NK-92 treated with Interleukin-12 subunit alpha and Interleukin-12 subunit beta, amount 100 ng/mL, for 24 hours (cell line): ENCODE results near the gene OR52J3.
"Not testable (repeated sequence)": the region's sequence is repeated elsewhere in the genome, so short reads cannot be mapped to it uniquely, and the experiment has no call there.

ENCODE experiments used
- DNase-seq: peaks from one replicate; lab custom pipeline; 2025; lab: John Stamatoyannopoulos, UW

OR52J3 gene

GRCh38 chr11:5046226-5046625 is at the start of gene OR52J3:
TSS of gene OR52J3 (plus strand) at chr11:5046526. CDS start at chr11:5046526, 0 bp downstream.
- no peak for DNase-seq

- no peak for DNase-seq
Measured at GRCh38 chr11:5004424-5005274, 41.7 kb upstream of the OR52J3 start.

- no peak for DNase-seq
Measured at GRCh38 chr11:5007561-5007960, 38.8 kb upstream of the OR52J3 start.

- no peak for DNase-seq
Measured at GRCh38 chr11:5011254-5011653, 35.1 kb upstream of the OR52J3 start.

- no peak for DNase-seq
Measured at GRCh38 chr11:5013012-5013411, 33.3 kb upstream of the OR52J3 start.

- DNase-seq, result no peak
Measured at GRCh38 chr11:5021996-5022395, 24.3 kb upstream of the OR52J3 start.

- no peak for DNase-seq
Measured at GRCh38 chr11:5036669-5037068, 9.7 kb upstream of the OR52J3 start.

GRCh38 chr11:5037926-5038325 is 8.4 kb upstream of the OR52J3 start:
- no peak for DNase-seq

GRCh38 chr11:5038341-5038740 is 8.0 kb upstream of the OR52J3 start:
- no peak for DNase-seq

GRCh38 chr11:5040876-5041275 is 5.5 kb upstream of the OR52J3 start:
- no peak for DNase-seq

- no peak for DNase-seq
Measured at GRCh38 chr11:5042091-5042490, 4.2 kb upstream of the OR52J3 start.

GRCh38 chr11:5043380-5043779 is 2.9 kb upstream of the OR52J3 start:
- DNase-seq, result no peak

GRCh38 chr11:5046754-5047330 is 516 bp downstream of the OR52J3 start:
- no peak for DNase-seq

GRCh38 chr11:5058679-5059078 is 12.4 kb downstream of the OR52J3 start:
- not testable (repeated sequence) for DNase-seq

GRCh38 chr11:5059391-5059790 is 13.1 kb downstream of the OR52J3 start, which contains the start of gene OR52E2:
TSS of gene OR52E2 (minus strand) at chr11:5059627. CDS start at chr11:5059627, 0 bp downstream.
- no peak for DNase-seq

GRCh38 chr11:5065027-5065426 is 18.7 kb downstream of the OR52J3 start:
- no peak for DNase-seq

- DNase-seq, result no peak
Measured at GRCh38 chr11:5069272-5069671, 22.9 kb downstream of the OR52J3 start, which contains the start of gene OR52E1. TSS of gene OR52E1 (plus strand) at chr11:5069572.

GRCh38 chr11:5071799-5072198 is 25.5 kb downstream of the OR52J3 start:
- no peak for DNase-seq

- DNase-seq, result no peak
Measured at GRCh38 chr11:5081405-5081804, 35.1 kb downstream of the OR52J3 start.

- no peak for DNase-seq
Measured at GRCh38 chr11:5083602-5084001, 37.3 kb downstream of the OR52J3 start.

- DNase-seq, result no peak
Measured at GRCh38 chr11:5088556-5088955, 42.2 kb downstream of the OR52J3 start.

GRCh38 chr11:5090668-5091067 is 44.3 kb downstream of the OR52J3 start:
- no peak for DNase-seq

- DNase-seq, result no peak
Measured at GRCh38 chr11:5092821-5093585, 46.7 kb downstream of the OR52J3 start.
